HepG2 (cell line): Measurements from ENCODE around the gene RCC1. TPM values are rescaled to one million over a fixed set of nuclear protein-coding genes. Genes with fewer than 3 reads are reported as not detected.

Experiments
- ATM ChIP-seq: fragments of 450-650 bp; IDR thresholded peaks from 2 replicates; pipeline ENCODE4 v1.7.1; 2017; ENCODE audit warnings: mild to moderate bottlenecking, borderline replicate concordance
- ZFP1 ChIP-seq: IDR thresholded peaks from 2 replicates; pipeline ENCODE4 v1.6.1; 2016
- ZNF235 ChIP-seq: sonication (generic); formaldehyde crosslinking; IDR thresholded peaks from 2 replicates; pipeline ENCODE4 v1.8.1; 2023; ENCODE audit warnings: mild to moderate bottlenecking, missing genetic modification reagents, borderline replicate concordance
- polyA plus RNA-seq, 8 experiments: library from polyadenylated mRNA; depleted of rRNA in 3 of 8; stranded (reverse) in 7 of 8; unstranded in 1 of 8; fragments of >200 nt; fragmentation: Illumina TruSeq in 4 of 8; extraction: Trizol in 4 of 8; gene quantifications; 2 replicates each; pipeline versions ENCODE4 v1.2.1 to v1.2.3, GENCODE V29; 2011 to 2016; ENCODE audit warnings: low read depth in 4 of 8, missing spikeins in 1 of 8, mixed read lengths in 1 of 8; ENCODE audit not compliant: insufficient read depth in 1 of 8
- total RNA-seq, 5 experiments: library from RNA; depleted of rRNA; stranded (reverse); fragments of >200 nt; fragmentation: Illumina TruSeq; extraction: Trizol; gene quantifications; 2 replicates each; pipeline ENCODE4 v1.2.3, GENCODE V29; 2016; ENCODE audit warnings: low read depth in 1 of 5
- TF ChIP-seq, protein P1 (sequence below): sonication (generic); formaldehyde crosslinking; IDR thresholded peaks from 2 replicates; pipeline ENCODE4 v1.5.1; 2020; ENCODE audit warnings: mild to moderate bottlenecking, missing genetic modification reagents, moderate library complexity
- TF ChIP-seq, protein P2 (sequence below): sonication (generic); formaldehyde crosslinking; IDR thresholded peaks from 2 replicates; pipeline ENCODE4 v1.5.1; 2020; ENCODE audit warnings: mild to moderate bottlenecking, missing genetic modification reagents, borderline replicate concordance

The RCC1 gene
- total and polyA plus RNA-seq, 2 of the 13 experiments (the other 11 are each of a cell fraction or from before 2014, with no cell fraction given) = 47.2 to 80.8 TPM

DNA sequence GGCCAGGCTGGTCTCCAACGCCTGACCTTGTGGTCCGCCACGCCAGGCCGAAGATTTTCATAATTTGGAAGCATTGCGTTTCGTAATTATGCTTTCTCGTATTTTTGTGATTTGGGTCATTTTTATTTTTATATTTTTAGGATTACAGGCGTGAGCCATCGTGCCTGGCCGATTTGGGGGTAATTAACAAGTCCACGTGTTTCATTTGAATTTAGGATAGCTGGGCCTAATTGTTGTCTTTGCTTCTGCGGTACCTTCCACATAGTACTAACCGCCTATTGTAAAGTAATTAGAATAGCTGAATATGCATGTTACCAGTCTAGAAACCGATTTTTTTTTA is 1.0 kb downstream of the RCC1 start (continued):
- TF ChIP-seq, protein P1, sequence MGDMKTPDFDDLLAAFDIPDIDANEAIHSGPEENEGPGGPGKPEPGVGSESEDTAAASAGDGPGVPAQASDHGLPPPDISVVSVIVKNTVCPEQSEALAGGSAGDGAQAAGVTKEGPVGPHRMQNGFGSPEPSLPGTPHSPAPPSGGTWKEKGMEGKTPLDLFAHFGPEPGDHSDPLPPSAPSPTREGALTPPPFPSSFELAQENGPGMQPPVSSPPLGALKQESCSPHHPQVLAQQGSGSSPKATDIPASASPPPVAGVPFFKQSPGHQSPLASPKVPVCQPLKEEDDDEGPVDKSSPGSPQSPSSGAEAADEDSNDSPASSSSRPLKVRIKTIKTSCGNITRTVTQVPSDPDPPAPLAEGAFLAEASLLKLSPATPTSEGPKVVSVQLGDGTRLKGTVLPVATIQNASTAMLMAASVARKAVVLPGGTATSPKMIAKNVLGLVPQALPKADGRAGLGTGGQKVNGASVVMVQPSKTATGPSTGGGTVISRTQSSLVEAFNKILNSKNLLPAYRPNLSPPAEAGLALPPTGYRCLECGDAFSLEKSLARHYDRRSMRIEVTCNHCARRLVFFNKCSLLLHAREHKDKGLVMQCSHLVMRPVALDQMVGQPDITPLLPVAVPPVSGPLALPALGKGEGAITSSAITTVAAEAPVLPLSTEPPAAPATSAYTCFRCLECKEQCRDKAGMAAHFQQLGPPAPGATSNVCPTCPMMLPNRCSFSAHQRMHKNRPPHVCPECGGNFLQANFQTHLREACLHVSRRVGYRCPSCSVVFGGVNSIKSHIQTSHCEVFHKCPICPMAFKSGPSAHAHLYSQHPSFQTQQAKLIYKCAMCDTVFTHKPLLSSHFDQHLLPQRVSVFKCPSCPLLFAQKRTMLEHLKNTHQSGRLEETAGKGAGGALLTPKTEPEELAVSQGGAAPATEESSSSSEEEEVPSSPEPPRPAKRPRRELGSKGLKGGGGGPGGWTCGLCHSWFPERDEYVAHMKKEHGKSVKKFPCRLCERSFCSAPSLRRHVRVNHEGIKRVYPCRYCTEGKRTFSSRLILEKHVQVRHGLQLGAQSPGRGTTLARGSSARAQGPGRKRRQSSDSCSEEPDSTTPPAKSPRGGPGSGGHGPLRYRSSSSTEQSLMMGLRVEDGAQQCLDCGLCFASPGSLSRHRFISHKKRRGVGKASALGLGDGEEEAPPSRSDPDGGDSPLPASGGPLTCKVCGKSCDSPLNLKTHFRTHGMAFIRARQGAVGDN = no peak
- no peak for TF ChIP-seq ATM
- no peak for TF ChIP-seq ZNF235 (CRISPR knock-in tag)
- no peak for TF ChIP-seq ZFP1 (CRISPR knock-in tag)
- TF ChIP-seq, protein P2, sequence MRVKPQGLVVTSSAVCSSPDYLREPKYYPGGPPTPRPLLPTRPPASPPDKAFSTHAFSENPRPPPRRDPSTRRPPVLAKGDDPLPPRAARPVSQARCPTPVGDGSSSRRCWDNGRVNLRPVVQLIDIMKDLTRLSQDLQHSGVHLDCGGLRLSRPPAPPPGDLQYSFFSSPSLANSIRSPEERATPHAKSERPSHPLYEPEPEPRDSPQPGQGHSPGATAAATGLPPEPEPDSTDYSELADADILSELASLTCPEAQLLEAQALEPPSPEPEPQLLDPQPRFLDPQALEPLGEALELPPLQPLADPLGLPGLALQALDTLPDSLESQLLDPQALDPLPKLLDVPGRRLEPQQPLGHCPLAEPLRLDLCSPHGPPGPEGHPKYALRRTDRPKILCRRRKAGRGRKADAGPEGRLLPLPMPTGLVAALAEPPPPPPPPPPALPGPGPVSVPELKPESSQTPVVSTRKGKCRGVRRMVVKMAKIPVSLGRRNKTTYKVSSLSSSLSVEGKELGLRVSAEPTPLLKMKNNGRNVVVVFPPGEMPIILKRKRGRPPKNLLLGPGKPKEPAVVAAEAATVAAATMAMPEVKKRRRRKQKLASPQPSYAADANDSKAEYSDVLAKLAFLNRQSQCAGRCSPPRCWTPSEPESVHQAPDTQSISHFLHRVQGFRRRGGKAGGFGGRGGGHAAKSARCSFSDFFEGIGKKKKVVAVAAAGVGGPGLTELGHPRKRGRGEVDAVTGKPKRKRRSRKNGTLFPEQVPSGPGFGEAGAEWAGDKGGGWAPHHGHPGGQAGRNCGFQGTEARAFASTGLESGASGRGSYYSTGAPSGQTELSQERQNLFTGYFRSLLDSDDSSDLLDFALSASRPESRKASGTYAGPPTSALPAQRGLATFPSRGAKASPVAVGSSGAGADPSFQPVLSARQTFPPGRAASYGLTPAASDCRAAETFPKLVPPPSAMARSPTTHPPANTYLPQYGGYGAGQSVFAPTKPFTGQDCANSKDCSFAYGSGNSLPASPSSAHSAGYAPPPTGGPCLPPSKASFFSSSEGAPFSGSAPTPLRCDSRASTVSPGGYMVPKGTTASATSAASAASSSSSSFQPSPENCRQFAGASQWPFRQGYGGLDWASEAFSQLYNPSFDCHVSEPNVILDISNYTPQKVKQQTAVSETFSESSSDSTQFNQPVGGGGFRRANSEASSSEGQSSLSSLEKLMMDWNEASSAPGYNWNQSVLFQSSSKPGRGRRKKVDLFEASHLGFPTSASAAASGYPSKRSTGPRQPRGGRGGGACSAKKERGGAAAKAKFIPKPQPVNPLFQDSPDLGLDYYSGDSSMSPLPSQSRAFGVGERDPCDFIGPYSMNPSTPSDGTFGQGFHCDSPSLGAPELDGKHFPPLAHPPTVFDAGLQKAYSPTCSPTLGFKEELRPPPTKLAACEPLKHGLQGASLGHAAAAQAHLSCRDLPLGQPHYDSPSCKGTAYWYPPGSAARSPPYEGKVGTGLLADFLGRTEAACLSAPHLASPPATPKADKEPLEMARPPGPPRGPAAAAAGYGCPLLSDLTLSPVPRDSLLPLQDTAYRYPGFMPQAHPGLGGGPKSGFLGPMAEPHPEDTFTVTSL = peak; percentile 29; the same call in 1 of the 2 replicates
